ENCODE measurements around the gene KIF20B.
"Not testable (repeated sequence)": the region's sequence is repeated elsewhere in the genome, so short reads cannot be mapped to it uniquely, and the experiment has no call there.

Gene KIF20B

GRCh38 chr10:89783406-89783805 is 82.0 kb downstream of the KIF20B start:
- no peak for DNase-seq (ENCODE audit: low read depth in 2 of 2)

GRCh38 chr10:89785095-89785494 is 83.7 kb downstream of the KIF20B start:
- DNase-seq (ENCODE audit: low read depth in 2 of 2) = no peak

- DNase-seq (ENCODE audit: low read depth in 2 of 2) = no peak
Measured at GRCh38 chr10:89789188-89789877, 87.9 kb downstream of the KIF20B start.

DNA sequence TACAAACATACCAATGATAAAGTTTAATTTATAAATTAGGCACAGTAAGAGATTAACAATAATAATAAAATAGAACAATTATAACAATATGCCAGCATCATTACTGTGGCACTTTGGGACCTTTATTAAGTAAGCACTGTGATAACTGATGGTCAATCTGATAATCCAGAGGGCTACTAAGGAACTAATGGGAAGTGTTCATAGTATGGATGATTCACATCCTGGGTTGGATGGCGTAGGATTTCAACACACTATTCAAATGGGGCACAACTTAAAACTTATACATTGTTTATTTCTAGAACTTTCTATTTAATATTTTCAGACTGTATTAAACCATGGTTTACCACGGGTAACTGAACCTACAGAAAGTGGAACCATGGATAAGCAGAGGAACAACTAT is 90.8 kb downstream of the KIF20B start:
- no peak for DNase-seq (ENCODE audit: low read depth in 2 of 2)

DNA sequence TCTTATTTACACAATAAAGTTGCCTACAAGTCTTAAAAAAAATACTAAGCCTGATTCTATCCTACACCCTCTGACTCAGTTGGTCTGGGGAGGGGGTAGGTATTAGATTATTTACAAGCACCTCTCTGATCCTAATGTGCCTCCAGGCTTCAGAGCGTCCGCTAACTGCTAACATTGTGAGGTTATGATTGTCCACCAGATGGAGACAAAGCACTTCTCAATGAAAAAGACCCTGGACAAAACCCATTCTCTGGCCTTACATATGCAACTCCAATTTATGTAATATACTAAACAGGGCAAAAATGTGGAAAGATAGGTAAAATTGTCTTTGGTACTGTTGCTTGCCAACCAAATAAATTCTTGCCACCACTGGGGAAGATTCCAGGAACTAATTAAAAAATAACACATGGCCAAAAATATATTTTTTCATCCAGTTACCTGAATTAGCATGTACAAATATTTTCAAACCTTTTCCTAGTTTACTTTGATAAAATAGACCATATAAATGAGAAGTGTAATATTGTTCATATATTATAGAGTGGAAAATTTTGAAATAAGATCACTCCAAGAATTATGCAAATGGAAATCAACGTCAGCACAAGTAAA is 92.4 kb downstream of the KIF20B start:
- no peak for DNase-seq (ENCODE audit: low read depth in 2 of 2)

DNA sequence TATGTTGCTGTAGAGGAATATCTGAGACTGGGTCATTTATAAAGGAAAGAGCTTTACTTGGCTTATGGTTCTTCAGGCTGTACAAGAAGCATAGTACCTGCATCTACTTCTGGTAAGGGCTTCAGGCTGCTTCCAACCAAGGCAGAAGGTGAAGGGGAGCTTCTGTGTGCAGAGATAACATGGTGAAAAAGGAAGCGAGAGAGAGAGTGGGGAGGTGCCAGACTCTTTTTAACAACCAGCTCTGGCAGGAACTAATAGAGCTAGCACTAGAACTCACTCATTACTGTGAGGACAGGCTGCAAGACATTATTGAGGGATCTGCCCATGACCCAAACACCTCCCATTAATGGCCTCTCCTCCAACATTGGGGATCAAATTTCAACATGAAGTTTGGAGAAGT is 94.5 kb downstream of the KIF20B start:
- DNase-seq (ENCODE audit: low read depth in 2 of 2) = no peak

DNA sequence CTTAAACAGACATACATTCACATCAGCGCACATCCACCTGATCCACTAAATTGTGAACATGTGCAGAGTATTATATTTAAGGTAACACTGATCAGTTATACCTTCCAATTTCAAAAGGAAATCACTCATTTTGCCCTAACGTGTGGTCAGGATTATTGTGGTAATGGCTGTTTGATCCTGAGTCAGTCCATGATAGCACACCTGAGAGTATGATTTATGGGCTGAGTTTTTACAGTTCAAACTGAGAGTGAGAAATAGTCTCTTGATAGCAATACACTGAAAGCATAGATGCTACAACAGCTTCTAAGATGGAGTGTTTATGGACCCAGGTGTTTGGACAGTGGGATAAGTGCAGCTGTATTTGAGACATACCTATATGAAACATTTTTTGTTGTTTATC is 96.7 kb downstream of the KIF20B start:
- no peak for DNase-seq (ENCODE audit: low read depth in 2 of 2)

DNA sequence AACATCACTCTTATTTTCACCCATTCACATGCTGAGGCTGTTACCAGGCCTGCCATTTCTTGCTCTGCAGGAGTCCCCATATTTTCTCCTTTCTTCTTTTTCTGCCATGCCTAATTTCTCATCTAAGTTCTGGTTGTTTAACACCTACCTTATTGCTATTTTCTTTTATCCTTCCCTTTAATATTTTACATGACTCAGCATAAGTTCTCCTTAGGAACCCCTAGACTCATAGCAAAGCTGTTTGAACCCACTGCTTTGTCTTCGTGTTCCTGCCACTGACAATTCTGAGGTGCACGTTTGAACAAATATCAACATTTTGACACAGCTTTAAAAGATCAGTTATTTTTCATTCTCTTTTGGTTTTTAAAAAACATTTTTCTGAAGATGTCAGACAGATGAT is 98.2 kb downstream of the KIF20B start:
- DNase-seq (ENCODE audit: low read depth in 2 of 2) = no peak

DNA sequence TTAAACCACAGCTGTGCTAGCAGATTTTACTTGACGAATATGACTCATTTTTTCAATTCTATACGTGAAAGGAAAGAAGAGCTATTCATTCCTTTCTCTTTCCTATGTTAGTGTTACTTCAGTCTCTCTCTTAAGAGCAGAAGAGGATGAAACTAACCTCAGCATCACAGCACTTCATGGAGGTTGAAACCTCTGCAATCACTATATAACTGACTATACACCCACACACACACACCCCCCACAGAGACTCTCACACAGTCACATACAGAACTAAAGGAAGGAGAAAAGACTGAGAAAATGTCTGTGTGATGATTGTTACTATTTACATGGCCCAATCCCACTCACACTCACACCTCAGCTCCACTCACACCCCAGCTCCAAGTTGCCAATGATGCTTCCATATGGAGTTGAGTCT is 104.2 kb downstream of the KIF20B start:
- DNase-seq (ENCODE audit: low read depth in 2 of 2) = no peak

DNA sequence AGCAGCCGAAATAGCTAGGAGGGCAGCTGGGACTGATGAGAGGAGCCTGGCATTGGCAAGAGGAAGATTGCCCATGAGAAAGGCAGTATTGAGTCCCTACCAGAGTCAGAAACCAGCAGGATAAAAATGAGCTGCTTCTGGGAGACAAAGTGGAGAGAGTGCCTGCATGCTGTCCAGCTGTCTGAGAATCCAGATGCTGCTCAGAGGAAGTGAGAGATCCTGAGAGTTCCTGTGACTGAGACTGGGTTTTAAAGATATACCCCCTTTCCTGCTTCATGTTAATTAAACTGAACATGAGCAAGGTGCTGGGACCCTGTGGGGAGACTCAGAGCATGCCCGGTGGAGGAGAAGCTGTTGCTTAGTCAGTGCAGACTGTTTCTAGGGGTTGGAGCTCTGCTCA is 107.5 kb downstream of the KIF20B start:
- no peak for DNase-seq (ENCODE audit: low read depth in 2 of 2)

GRCh38 chr10:89809766-89810165 is 108.4 kb downstream of the KIF20B start:
- DNase-seq (ENCODE audit: low read depth in 2 of 2) = no peak

DNA sequence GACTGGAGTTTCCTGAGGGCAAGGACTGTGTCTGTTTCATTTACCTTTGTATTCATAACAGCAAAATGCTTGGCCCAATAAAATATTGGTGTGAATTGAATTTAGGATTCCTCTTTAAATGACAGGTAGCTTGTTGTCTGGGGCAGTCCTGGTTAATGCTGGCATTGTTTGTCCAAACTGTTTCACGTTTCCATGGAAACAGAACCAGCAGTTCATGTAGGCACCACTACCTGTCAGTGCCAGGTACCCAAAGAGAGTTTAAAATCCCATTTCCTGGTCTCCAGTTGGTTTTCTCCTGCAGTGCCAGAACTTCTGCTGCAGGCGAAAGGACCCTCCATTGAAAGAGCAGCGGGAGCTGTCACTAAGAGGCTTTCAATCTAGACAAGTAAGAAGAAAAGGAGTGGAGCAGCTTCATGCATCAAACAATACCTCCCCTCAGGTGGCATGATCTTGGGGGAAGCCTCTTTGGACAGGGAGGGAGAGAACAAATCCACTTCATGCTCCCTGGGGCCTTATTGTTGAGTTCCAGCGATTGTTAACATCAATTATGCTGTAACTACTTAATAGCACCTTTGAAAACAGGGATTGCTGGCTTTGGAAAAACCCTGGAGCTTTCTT is 109.6 kb downstream of the KIF20B start:
- DNase-seq (ENCODE audit: low read depth in 2 of 2) = no peak

DNA sequence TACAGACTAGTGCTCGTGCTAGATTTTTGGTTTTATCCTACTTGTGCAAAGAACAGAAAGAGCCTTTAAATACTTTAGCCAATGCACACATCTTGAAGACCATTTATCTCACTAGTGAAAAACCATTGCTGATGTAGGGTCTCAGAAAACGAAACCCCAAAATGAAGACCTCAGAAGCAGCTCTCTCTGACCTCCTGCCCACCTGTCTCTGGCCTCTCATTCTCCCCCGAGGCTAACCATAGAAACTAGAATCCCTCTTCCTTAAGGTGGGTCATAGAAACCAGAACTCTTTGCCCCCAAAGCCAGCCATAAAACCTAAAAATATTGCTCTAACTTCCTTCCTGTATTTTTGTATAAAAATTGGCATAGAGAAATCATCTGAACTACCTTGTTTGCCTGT is 112.2 kb downstream of the KIF20B start:
- DNase-seq (ENCODE audit: low read depth in 2 of 2) = no peak

DNA sequence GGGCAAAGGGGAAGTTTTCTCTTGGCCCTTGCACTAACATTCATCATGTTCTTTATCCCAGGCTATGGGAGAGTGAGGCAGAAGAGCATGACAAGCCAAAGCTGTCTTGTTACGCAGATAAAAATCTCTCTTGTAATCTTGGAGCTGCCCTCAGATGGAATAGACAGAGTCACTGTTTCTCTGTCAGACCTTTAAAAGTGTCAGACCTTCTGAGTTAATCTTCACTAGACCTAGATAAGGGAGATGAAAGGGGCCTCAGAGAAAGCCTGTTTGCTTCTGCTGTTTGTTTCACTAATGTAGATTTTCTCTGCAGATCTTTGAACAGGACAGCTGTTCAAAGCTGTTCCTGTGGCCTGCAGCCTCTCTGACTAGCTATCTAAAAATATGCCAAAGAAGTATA is 112.9 kb downstream of the KIF20B start:
- no peak for DNase-seq (ENCODE audit: low read depth in 2 of 2)

DNA sequence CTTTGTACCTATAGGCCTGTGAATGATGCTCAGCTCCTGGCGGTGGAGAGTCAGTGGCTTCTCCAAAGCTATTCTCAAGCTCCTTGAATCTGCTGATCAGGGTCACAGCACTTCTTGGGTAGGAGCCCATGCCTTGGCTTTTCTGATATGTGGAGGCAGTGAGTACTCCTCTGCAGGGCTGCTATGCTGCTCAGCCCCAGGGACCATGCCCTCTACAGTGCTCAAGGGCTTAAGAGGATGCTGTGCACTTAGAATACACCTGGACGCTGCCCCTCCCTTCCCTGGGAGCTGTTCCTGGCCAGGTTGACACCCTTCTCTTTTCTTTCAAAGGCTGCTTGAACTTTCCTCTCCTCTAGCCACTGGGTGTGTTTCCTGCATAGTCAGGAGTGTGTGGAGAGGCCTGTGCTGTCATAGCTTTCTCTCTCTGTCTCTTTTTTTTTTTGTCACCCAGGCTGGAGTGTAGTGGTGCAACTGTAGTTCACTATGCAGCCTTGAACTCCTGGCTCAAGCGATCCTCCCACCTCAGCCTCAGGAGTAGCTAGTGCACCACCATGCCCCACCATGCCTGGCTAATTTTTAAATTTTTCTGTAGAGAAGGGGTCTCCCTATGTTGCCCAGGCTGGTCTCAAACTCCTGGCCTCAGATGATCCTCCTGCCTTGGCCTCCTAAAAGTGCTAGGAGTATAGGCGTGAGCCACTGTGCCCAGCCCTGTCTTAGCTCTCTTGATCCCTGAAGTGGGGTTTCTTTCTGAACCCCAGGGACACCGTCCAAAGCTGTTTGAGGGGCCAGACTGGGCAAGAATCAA is 113.9 kb downstream of the KIF20B start:
- DNase-seq (ENCODE audit: low read depth in 2 of 2) = no peak

GRCh38 chr10:89819008-89819407 is 117.6 kb downstream of the KIF20B start:
- not testable (repeated sequence) for DNase-seq (ENCODE audit: low read depth in 2 of 2)
